ENCODE data around the gene DMAC1. TPM values are rescaled to one million over a fixed set of nuclear protein-coding genes. Genes with fewer than 3 reads are reported as not detected.
A peak's percentile ranks its signal among the peaks of the same experiment; 100 is the strongest.

Gene DMAC1
- total RNA-seq, 1 donor = 7.8 TPM

DNA sequence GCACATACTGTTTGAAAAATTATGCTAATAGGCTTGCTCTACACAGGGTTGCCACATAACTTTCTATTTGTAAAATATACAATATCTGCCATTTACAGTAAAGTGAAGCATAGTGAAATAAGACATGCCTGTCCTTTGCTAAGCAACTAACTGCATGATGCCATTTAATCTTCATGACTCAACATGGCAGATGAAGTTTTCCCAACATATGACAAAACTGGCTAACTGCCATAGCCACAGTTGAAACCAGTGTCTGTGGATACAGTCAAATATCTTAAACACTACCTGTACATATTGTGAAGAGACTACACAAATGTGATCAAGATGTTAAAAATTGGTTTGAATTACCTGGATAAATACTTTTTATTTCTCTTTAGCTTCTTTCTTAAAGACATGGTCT, 3.1 kb upstream of the DMAC1 start:
- TF ChIP-seq, protein P1, sequence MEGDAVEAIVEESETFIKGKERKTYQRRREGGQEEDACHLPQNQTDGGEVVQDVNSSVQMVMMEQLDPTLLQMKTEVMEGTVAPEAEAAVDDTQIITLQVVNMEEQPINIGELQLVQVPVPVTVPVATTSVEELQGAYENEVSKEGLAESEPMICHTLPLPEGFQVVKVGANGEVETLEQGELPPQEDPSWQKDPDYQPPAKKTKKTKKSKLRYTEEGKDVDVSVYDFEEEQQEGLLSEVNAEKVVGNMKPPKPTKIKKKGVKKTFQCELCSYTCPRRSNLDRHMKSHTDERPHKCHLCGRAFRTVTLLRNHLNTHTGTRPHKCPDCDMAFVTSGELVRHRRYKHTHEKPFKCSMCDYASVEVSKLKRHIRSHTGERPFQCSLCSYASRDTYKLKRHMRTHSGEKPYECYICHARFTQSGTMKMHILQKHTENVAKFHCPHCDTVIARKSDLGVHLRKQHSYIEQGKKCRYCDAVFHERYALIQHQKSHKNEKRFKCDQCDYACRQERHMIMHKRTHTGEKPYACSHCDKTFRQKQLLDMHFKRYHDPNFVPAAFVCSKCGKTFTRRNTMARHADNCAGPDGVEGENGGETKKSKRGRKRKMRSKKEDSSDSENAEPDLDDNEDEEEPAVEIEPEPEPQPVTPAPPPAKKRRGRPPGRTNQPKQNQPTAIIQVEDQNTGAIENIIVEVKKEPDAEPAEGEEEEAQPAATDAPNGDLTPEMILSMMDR (IDR thresholded peaks at IDR 0.05; ENCODE audit: insufficient read depth, low read depth, low read length) = no peak
- DNase-seq (ENCODE audit: low read depth) = no peak
- no peak overlapping the region for H3K4me3 ChIP-seq (ENCODE audit: low read depth, low read length)

DNA sequence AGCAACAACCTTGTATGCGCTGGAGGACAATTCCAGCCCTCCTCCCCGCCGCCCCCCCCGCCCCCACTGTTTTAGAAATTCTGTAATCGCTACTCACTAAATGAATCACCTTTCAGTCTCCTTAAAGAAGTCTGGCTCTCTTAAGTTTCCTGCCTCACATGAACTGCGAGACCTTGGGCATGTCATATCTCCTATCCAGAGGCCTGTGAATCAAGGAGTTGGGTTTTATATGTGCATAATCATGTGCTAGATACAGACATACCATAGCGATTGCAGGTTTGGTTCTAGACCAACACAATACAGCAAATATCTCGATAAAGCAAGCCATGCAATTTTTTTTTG, 337 bp upstream of the DMAC1 start:
- TF ChIP-seq, protein P1 (IDR thresholded peaks at IDR 0.05; ENCODE audit: insufficient read depth, low read depth, low read length) = no peak
- DNase-seq (ENCODE audit: low read depth) = no peak
- H3K4me3 ChIP-seq (ENCODE audit: low read depth, low read length) = peak overlapping the region; percentile 79

GRCh38 chr9:7794196-7794595, 5.4 kb downstream of the DMAC1 start:
- no peak overlapping the region for H3K4me3 ChIP-seq (ENCODE audit: low read depth, low read length)
- TF ChIP-seq, protein P1 (IDR thresholded peaks at IDR 0.05; ENCODE audit: insufficient read depth, low read depth, low read length) = no peak
- DNase-seq (ENCODE audit: low read depth) = no peak

GRCh38 chr9:7791394-7791793, 8.2 kb downstream of the DMAC1 start:
- H3K4me3 ChIP-seq (ENCODE audit: low read depth, low read length) = no peak overlapping the region
- no peak for DNase-seq (ENCODE audit: low read depth)
- TF ChIP-seq, protein P1 (IDR thresholded peaks at IDR 0.05; ENCODE audit: insufficient read depth, low read depth, low read length) = no peak

- DNase-seq (ENCODE audit: low read depth) = no peak
- TF ChIP-seq, protein P1 (IDR thresholded peaks at IDR 0.05; ENCODE audit: insufficient read depth, low read depth, low read length) = no peak
- no peak overlapping the region for H3K4me3 ChIP-seq (ENCODE audit: low read depth, low read length)
Observed at GRCh38 chr9:7790819-7791182, 8.8 kb downstream of the DMAC1 start.

DNA sequence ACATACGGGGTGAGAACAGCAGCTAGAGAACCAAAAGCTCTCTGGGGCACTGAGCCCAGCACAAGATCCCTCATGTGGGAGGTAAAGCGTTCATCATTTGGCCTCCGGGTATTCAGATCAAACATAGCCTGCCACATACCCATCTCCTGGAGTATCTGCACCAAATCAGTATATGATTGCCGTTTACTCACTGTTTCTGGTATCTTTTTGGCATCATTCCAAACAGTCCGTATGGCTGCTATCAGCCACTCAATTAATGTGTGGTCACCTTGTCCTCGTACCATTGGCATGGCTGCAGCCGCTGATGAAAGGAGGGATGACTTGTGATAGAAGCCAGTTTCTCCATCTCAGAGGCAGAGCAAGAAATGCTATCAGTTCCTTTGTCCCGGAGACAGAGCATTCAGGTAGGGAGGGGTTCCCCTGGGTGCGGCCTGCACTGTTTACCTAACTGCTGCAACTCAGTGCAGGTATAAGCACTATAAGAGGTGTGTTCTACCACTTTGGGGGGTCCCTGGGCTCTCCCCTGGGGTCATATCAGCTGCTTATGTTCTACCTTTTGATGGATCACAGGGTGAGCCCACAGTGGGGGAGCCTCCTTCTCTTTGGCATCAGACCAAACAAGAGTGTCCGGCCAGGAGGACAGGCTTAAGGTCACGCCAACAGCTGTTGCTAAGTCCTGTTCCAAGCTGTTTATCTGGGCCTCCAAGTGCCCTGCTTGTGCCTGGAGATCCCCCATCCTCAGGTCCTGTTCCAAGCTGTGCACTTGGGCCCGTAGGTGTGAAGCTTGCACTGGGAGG, 9.4 kb downstream of the DMAC1 start:
- TF ChIP-seq, protein P1 (IDR thresholded peaks at IDR 0.05; ENCODE audit: insufficient read depth, low read depth, low read length) = no peak
- DNase-seq (ENCODE audit: low read depth) = no peak
- no peak overlapping the region for H3K4me3 ChIP-seq (ENCODE audit: low read depth, low read length)

DNA sequence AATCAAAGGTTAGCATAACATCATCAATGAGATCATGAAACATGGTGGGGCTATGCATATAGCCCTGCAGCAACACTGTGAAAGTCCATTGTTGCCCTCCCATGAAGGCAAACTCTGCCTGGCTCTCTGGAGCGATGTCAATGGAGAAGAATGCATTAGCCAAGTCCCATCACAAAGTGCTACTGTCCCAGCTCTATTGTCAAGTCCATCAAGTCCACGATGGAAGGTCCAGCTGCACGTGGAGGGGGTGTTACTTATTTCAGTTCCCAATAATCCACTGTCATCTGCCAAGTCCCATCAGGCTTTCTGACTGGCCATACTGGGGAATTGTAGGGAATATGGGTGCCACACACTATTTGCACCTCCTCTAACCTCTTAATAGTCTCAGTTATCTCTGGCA, 10.8 kb downstream of the DMAC1 start:
- no peak overlapping the region for H3K4me3 ChIP-seq (ENCODE audit: low read depth, low read length)
- no peak for DNase-seq (ENCODE audit: low read depth)
- TF ChIP-seq, protein P1 (IDR thresholded peaks at IDR 0.05; ENCODE audit: insufficient read depth, low read depth, low read length) = no peak
